Epidermal melanocyte (primary cell): ENCODE results near the gene NFATC3.
"Not testable (repeated sequence)": the region's sequence is repeated elsewhere in the genome, so short reads cannot be mapped to it uniquely, and the experiment has no call there.

Source experiments
- DNase-seq: peaks from one replicate; pipeline ENCODE4 v3.0.0; 2011; ENCODE audit warnings: low spot score; ENCODE audit not compliant: insufficient read length

The NFATC3 gene

DNA sequence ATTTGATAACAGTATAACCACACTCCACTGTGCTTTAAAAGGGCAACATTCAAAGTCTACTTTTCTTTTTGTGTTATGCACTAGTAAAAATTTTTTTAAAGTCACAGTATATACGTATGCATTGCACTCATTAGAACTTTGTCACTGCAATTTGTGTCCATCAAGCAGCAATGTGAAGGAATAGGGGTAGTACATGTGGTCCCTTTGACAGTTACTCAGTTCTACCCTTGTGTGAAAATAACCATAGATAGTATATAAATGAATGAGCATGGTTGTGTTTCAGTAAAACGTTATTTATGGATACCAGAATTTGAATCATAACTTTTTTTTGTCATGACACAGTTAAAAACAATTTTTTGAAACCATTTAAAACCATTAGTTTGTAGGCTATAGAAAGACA is 30.7 kb downstream of the NFATC3 start:
- DNase-seq: no peak

DNA sequence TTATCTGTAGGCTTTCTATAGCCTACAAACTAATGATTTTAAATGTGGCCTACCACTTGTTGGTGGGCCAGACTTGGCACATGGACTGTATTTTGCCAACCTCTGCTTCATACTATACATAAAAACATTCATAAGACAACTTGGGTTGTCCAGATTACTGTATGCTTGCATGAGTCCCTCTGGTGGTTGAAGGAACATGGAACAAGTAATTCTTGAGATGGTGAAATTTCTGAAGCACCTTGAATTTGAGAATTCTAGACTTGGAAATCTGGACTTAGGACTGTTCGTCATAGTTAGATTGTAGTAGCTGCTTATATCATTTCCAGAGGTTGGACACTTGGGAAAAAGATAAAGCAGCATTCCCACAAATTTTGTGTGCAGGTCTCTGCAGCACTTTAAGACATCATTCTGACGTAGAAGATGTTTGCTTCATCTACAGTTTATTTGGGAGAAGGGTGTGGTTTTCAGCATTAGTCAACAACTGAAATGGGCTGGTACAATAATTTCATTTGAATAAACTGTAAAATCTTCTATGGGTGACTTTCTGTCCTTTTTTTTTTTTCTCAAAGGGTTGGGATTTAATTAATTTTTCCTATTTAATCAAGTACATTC is 31.2 kb downstream of the NFATC3 start:
- DNase-seq: peak; percentile 29

DNA sequence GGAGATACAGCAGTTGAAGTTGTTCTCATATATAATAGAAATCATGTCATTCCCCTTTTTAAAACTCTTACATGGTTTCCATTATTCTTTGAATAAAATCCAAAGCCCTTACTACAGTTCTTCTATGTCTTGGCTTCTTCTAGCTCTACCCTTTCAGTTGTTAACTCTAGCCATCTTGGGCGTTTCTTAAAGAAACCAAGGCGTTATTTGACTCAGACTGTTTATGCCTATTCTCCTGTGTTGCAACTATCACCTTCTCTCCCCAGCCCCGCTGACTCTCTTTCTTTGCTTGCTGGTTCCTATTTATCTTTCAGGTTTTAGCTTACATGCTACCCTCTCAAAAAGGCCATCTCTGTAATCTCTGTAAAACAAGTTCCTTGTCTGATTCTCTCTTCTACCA is 32.7 kb downstream of the NFATC3 start:
- no peak for DNase-seq

DNA sequence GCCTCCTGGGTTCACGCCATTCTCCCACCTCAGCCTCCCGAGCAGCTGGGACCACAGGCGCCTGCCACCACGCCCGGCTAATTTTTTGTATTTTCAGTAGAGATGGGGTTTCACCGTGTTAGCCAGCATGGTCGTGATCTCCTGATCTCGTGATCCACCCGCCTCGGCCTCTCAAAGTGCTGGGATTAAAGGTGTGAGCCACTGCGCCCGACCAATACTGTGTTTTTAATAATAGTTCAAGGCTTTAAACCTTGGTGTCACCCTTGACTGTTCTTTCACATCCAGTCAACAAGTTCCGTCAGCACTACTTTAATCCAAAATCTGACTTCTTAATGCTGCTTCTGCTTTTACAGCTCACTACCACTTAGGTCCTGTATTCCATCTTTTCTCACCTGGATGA is 33.8 kb downstream of the NFATC3 start:
- not testable (repeated sequence) for DNase-seq

DNA sequence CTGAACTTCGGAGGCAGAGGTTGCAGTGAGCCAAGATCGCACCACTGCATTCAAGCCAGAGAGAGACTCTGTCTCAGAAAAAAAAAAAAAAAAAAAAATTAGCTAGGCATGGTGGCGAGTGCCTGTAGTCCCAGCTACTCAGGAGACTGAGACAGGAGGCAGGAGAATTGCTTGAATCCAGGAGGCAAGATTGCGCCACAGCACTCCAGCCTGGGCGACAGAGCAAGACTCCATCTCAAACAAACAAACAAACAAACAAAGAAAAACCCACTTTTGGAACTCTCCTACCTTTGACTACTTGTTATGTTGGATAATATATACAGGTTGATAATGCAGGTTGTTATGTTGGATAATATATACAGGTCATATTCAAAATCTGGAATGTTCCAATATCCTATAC is 35.3 kb downstream of the NFATC3 start:
- DNase-seq: not testable (repeated sequence)

DNA sequence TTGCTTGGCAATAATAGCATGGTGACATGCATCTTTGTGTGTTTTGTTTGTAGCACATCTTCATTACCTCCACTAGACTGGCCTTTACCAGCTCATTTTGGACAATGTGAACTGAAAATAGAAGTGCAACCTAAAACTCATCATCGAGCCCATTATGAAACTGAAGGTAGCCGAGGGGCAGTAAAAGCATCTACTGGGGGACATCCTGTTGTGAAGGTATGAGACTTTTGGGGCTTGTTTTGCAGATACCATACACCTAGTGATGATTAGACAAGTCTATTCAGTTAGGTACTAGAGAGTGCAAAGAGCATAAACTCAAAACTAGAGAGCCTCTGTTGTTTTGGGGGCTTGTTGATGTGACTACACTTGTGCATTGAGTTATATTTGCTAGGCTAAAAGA is 41.2 kb downstream of the NFATC3 start:
- DNase-seq: no peak

DNA sequence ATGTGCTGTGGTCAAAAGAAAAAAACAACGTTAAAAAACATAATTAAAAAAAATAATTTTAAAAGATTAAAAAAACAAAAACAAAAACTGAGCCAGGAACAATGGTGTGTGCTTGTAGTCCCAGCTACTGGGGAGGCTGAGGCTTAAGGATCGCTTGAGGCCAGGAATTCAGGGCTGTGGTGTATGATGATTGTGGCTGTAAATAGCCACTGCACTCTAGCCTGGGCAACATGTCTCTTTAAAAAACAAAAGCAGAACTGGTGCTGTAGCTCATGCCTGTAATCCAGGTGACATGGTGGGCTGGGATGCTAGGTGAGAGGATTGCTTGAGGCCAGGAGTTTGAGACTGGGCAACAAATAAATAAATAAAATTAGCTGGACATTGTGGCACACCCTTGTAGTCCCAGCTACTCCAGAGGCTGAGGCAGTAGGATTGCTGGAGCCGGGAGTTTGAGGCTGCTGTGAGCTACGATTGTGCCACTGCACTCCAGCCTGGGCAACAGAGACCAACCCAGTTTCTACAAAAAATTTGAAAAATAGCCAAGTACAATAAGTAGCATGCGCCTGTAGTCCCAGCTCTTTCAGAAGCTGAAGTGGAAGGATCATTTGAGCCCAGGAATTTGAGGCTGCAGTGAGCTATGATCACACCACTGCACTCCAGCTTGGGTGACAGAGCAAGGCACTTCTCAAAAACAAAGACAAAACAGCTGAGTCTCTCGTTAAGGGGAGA is 43.6 kb downstream of the NFATC3 start:
- DNase-seq: no peak

DNA sequence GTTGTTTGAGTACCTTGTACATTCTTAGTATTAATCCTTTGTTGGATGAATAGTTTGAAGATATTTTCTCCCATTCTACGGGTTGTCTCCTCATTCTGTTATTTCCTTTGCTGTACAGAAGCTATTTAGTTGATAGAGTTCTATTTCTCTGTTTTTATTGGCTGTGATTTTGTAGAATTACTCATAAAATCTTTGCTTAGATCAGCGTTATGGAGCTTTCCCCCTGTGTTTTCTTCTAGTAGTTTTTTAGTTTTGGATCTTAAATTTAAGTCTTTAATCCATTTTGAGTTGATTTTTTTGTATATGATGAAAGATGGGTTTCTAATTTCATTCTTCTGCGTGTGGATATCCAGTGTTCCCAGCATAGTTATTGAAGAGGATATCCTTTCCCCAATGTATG is 45.4 kb downstream of the NFATC3 start:
- DNase-seq: no peak

DNA sequence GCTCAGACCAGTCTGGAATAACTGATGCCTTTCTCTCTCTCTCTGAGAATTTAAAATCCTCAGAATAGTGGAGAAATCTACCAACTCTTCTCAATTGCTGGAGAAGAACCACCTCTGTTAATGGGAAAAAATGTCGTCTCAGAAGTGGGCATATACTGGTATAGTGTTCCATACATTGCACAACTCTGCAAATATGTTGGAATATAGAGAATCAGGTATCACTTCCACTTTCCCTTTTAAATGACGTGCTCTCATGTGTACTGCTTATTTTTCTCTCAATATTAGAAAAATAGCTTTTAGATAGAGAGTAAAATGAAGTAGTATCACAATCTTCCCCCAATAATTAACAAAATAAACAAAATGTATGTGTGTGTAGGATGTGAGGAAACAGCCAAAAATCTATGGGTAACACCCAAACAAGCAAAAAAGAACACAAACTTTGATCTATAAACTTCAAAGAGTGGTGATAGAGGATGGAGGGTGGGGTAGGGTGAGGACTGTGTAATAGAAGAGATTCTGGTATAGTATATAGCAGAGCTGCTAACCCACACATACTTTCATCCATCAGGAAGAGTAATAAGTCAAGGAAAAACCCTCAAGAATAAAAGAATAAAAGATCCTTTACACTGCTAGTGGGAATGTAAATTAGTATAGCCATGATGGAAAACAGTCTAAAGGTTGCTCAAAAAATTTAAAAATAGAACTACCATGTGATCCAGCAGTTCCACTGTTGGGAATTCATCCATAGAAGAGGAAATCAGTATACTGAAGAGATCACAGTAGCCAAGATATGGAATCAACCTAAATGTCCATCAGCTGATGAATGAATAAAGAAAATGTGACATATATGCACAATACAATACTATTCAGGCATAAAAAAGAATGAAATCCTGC is 46.9 kb downstream of the NFATC3 start:
- DNase-seq: no peak

DNA sequence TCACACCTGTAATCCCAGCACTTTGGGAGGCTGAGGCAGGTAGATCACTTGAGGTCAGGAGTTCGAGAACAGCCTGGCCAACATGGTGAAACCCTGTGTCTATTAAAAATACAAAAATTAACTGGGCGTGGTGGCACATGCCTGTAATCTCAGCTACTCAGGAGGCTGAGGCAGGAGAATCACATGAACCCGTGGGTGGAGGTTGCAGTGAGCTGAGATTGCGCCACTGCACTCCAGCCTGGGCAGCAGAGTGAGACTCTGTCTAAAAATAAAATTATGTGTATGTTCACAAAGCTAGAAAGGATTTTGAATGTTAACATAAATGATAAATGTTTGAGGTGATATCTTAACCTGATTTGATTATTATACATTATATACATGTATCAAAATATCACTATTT is 47.8 kb downstream of the NFATC3 start:
- DNase-seq: not testable (repeated sequence)

DNA sequence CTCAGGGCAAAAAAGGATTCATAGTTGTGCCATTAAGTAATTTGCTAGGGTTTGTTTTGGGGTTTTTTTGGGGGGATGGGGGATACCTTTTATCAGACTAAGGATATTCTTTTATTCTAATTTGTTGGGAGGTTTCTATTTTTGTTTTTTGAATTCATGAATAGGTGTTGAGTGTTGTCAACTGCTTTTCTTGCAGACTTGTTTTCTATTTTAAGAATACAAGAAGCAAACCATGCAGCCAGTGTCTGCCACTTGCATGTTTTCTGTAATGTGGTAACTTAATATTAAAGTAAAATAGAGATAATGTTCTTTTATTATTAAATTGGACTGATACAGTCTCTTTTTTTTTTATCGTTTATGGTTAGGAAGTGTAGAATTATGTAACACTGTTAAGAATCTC is 49.5 kb downstream of the NFATC3 start:
- no peak for DNase-seq

DNA sequence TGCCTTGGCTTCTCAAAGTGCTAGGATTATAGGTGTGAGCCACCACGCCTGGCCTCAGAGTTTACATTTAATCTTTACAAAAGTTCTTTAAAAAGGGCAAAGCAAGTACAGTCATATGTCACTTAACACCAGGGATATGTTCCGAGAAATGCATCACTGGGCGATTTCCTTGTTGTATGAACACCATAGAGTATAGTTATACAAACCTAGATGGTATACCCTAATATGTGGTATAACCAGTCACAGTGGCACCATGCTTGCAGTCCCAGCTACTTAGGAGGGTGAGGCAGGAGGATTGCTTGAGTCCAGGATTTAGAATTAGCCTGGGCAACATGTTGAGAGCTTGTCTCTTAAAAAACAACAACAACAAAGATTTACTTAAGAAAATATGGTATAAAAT is 51.3 kb downstream of the NFATC3 start:
- no peak for DNase-seq

DNA sequence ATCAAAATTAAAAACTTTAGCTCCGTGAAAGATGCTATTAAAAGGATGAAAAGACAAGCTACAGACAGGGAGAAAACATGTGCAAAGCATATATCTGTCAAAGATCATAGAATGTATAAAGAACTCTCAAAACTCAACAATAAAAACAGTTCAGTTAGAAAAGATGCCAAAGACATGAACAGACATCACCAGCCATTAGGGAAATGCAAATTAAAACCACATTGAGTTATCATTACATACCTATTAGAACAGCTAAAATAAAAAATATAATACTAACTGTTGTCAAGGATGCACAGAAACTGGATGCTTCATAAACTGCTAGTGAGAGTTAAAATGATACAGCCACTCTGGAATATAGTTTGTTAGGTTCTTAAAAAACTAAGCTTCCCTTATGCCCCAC is 58.8 kb downstream of the NFATC3 start:
- DNase-seq: no peak

DNA sequence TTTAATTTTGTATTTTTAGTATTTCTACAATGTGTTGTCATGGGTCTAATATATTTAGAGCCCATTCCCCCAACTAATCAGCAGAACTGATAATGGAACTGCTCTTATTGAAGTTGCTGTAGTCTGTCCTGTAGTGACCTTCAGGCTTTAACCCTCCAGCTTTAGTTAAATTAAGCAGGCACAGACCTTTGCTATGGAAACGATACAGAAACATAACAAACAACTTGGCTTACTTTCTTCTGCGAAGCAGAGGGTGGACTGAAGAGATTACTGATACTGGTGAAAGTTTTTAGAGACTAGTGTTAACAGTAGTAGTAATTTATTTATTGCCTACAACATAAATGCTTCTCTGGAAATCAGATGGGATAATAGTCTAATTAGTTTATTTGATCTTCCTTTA is 61.4 kb downstream of the NFATC3 start:
- DNase-seq: no peak

DNA sequence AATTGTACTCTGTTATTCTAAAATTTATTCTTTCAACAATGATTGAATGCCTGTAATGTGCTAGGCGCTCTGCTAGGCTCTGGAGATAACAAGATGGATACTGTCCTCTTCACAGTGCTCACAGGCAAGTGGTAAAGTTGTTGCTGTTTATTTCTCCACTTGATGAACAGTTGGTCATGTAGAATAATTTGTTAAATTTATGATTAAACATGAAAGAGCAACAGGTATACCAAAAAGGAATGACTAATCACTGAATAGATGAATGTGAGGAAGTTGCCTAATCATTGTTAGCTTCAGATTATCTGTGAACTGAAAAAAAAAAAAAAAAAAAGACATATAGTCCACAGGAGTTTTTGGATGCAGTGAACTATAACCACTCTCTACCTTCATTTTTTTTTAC is 62.3 kb downstream of the NFATC3 start:
- DNase-seq: no peak

DNA sequence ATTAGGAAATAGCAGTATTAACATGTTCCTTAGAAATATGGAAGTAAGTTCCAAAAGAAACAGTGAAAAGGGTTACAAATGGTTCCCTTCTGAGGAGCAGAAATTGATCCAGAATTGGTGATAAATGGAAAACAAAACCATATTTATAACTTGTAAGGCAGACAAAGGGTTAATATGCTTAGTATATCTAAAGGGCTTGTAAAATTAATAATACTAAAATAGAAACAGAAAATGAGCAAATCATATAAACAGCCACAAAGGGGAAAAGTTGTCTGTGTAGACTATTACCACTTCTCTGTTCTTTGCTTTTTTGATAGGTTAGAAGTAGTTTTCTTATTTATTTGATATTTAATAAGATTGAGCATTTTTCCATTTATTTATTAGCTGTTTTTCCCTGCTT is 64.4 kb downstream of the NFATC3 start:
- DNase-seq: no peak

DNA sequence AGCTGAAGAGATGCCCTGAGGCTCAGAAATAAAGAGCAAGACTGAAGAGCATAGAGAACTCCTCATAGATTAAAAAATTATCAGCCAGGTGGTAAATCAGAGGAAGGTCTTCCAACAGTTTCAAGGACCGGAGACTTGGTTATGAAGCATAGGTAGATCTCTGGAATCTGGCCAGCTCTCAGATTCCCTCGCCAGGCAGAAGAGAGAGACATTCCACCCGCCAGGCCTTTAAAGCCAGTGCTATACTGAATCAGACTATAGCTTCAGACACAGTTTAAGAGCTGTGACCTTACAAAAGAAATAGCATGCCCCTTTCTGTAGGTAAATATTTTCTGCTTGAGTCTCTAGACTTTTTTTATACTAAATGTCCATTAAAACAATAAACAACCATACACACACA is 70.3 kb downstream of the NFATC3 start:
- no peak for DNase-seq

DNA sequence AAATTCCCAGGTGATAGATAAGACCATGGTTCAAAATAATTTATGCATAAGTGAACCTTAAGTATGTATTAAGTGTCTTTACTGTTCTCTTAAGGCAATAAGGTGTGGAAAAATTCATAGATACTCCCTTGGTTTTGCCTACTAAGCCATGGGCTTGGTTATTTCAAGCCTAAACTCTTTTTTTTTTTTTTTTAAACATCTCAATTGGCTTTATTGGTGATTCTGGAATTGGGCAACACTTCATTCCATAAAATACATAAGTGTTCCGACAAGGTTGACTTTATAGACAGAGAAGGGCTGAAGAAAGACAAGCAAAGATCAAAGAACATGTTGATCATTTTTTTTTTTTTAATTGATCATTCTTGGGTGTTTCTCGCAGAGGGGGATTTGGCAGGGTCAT is 77.2 kb downstream of the NFATC3 start:
- DNase-seq: no peak

DNA sequence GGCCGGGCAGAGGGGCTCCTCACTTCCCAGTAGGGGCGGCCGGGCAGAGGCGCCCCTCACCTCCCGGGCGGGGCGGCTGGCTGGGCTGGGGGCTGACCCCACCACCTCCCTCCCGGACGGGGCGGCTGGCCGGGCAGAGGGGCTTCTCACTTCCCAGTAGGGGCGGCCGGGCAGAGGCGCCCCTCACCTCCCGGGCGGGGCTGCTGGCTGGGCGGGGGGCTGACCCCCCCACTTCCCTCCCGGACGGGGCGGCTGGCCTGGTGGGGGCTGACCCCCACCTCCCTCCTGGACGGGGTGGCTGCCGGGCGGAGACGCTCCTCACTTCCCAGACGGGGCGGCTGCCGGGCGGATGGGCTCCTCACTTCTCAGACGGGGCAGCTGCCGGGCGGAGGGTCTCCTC is 78.1 kb downstream of the NFATC3 start:
- DNase-seq: not testable (repeated sequence)

DNA sequence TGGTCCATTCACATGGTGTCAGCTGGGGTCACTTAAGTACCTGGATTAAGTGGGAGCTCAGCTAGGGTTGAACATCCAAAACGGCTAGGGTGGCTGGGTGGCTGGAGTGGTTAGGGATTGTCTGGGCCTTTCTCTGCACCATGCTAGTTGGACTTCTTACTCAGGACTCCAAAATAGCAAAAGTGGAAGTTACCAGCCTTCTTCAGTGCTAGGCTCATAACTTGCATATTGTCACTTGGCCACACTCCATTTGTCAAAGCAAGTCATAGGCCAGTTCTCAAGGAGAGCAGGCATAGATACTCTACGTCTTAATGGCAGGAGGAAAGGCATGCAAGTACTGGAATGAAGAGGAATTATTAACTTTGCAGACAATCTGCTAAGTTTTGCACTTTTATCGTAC is 81.1 kb downstream of the NFATC3 start:
- DNase-seq: no peak

DNA sequence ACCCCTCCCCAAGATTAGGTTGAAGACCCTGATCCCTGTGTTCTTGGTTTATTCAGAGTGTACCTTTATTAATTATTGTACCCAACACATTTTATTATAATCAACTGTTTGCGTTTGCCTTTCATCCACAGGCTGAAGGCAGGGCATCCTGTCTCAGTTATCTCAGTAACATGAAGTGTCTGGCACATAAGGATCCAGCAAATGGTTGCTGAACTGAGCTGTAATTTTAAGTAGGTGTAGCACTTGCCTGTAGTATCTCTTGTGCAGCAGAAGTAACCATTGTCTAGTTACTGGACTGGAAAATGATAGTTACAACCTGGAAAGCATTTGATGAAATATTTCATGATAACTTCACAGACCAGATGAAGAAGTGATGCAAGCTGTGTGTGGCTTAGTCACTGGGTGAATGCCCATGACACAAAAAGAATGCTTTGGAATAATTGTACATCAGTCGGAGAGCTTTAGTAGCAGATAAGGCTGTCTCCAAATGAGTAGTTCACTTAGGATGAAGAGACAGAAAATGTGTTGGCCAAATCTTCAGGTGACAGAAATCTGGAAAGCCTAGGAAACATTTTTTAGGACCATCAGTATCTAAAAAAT is 94.1 kb downstream of the NFATC3 start:
- DNase-seq: no peak

DNA sequence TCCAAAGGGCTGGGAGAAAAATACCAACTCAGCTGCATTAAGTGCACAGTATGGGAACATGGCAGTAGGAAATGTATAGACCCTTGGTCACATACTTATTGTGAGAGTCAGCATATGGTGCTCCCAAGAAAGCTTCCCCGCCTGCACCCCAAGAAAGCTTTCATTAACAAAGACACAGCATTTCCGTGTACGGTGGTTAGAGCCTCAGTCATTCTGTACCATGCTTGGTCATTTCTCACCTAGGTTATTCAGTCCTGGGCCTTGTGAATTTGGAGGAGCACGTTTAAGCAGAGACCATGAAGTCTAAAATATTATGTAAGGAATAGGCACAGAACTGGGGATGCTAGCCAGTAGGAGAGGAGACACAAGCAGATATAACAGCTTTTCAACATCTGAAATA is 94.7 kb downstream of the NFATC3 start:
- DNase-seq: no peak
